Smooth muscle cell (in vitro differentiated cells): ENCODE results near the gene TCF7L1. TPM values are rescaled to one million over a fixed set of nuclear protein-coding genes. Genes with fewer than 3 reads are reported as not detected.

ENCODE experiments used
- DNase-seq: peaks from one replicate; lab custom pipeline; 2025; ENCODE audit not compliant: unreplicated experiment; lab: John Stamatoyannopoulos, UW
- H2AFZ ChIP-seq: fragments of 200-600 bp; sonication (generic); 2 replicates; pipeline ENCODE4 v1.6.0; 2016; ENCODE audit warnings: antibody characterized with exemption, low read depth, mild to moderate bottlenecking
- H3F3A ChIP-seq: fragments of 200-600 bp; sonication (generic); 2 replicates; pipeline ENCODE4 v1.6.0; 2017; ENCODE audit warnings: antibody characterized with exemption, low read depth
- H3K27ac ChIP-seq: fragments of 200-600 bp; sonication (generic); 2 replicates; pipeline ENCODE4 v1.5.1; 2016; ENCODE audit warnings: low read depth, mild to moderate bottlenecking
- H3K27me3 ChIP-seq: fragments of 200-600 bp; sonication (generic); 2 replicates; pipeline ENCODE4 v1.6.1; 2016; ENCODE audit warnings: low read depth, mild to moderate bottlenecking
- H3K36me3 ChIP-seq: fragments of 200-600 bp; sonication (generic); 2 replicates; pipeline ENCODE4 v1.5.1; 2016; ENCODE audit warnings: low read depth
- H3K4me1 ChIP-seq: fragments of 200-600 bp; sonication (generic); 2 replicates; pipeline ENCODE4 v1.5.1; 2016; ENCODE audit warnings: low read depth
- H3K4me2 ChIP-seq: fragments of 200-600 bp; sonication (generic); 2 replicates; pipeline ENCODE4 v1.6.0; 2016; ENCODE audit warnings: mild to moderate bottlenecking
- H3K4me3 ChIP-seq: fragments of 200-600 bp; sonication (generic); 2 replicates; pipeline ENCODE4 v1.5.1; 2016; ENCODE audit warnings: mild to moderate bottlenecking
- H3K79me2 ChIP-seq: fragments of 200-600 bp; sonication (generic); 2 replicates; pipeline ENCODE4 v1.6.0; 2016; ENCODE audit warnings: low read depth, mild to moderate bottlenecking
- H3K9ac ChIP-seq: fragments of 200-600 bp; sonication (generic); 2 replicates; pipeline ENCODE4 v1.6.0; 2016; ENCODE audit warnings: low read depth
- H3K9me3 ChIP-seq: fragments of 200-600 bp; sonication (generic); replicated peaks from 2 replicates; pipeline ENCODE4 v1.5.1; 2016; ENCODE audit warnings: low read depth
- H4K20me1 ChIP-seq: fragments of 200-600 bp; sonication (generic); 2 replicates; pipeline ENCODE4 v1.6.0; 2016; ENCODE audit warnings: low read depth
- CTCF ChIP-seq: fragments of 200-600 bp; sonication (generic); IDR thresholded peaks from 2 replicates; pipeline ENCODE4 v1.5.1; 2017; ENCODE audit warnings: borderline replicate concordance, mild to moderate bottlenecking, antibody characterized with exemption; ENCODE audit not compliant: insufficient read depth, poor library complexity, severe bottlenecking
- WGBS: methylation state at CpG from one replicate; pipeline ENCODE4 v1.1.7; 2016; ENCODE audit warnings: low lambda C conversion rate; 5-methylcytosine and 5-hydroxymethylcytosine counted together
- polyA plus RNA-seq: library from polyadenylated mRNA; unstranded; fragments of >200 nt; fragmentation: Nextera tagmentation; extraction: Ambion mirVana; gene quantifications from 2 replicates; pipeline ENCODE4 v1.2.1, GENCODE V29; 2016
- total RNA-seq: library from RNA; depleted of rRNA; stranded (reverse); fragments of >200 nt; gene quantifications from 2 replicates; pipeline ENCODE4 v1.2.3, GENCODE V29; 2014

TCF7L1 gene
- total and polyA plus RNA-seq, 2 experiments from 2014 or later = 4.5 to 15.2 TPM

- H3K4me1 ChIP-seq = peaks cover 19% of the 10 kb centered on the region
- no peak overlapping the region for H3K4me2 ChIP-seq
- H3K27me3 ChIP-seq = no peaks in the 10 kb centered on the region
- H3K36me3 ChIP-seq = no peaks in the 10 kb centered on the region
- H3K79me2 ChIP-seq = peaks cover 37% of the 10 kb centered on the region
- H3K9ac ChIP-seq = no peak overlapping the region
- no peak for DNase-seq
- no peaks in the 10 kb centered on the region for H3K9me3 ChIP-seq
- peaks cover 13% of the 10 kb centered on the region for H3F3A ChIP-seq
- no peak overlapping the region for H3K4me3 ChIP-seq
- H3K27ac ChIP-seq = no peak overlapping the region
- WGBS = 91% methylated on average over 4 of the region's 4 CpGs
- TF ChIP-seq CTCF = no peak
- H2AFZ ChIP-seq = no peak overlapping the region
- peaks cover 67% of the 10 kb centered on the region for H4K20me1 ChIP-seq
Measured at GRCh38 chr2:85216927-85217326, 83.7 kb downstream of the TCF7L1 start.

GRCh38 chr2:85221067-85221691 lies 88.0 kb downstream of the TCF7L1 start:
- Histone ChIP-seq H3K4me1 (peaks cover 10% of the 10 kb centered on the region), H2AFZ (no peak overlapping the region), H3K9ac (no peak overlapping the region), H3K4me3 (no peak overlapping the region), H3F3A (peaks cover 12% of the 10 kb centered on the region), H3K36me3 (no peaks in the 10 kb centered on the region), H3K27me3 (no peaks in the 10 kb centered on the region), H4K20me1 (peaks cover 39% of the 10 kb centered on the region), H3K27ac (no peak overlapping the region), H3K4me2 (no peak overlapping the region), H3K79me2 (peaks cover 39% of the 10 kb centered on the region), H3K9me3 (no peaks in the 10 kb centered on the region)
- TF ChIP-seq CTCF = no peak
- DNase-seq = no peak
- WGBS = 86% methylated on average over 8 of the region's 8 CpGs

GRCh38 chr2:85222792-85223191 lies 89.6 kb downstream of the TCF7L1 start:
- no peak overlapping the region for H3K4me3 ChIP-seq
- H3K79me2 ChIP-seq = peaks cover 43% of the 10 kb centered on the region
- H3K4me1 ChIP-seq = peaks cover 4% of the 10 kb centered on the region
- H3K27ac ChIP-seq = no peak overlapping the region
- H3K9ac ChIP-seq = no peak overlapping the region
- no peaks in the 10 kb centered on the region for H3K9me3 ChIP-seq
- no peak for TF ChIP-seq CTCF
- no peaks in the 10 kb centered on the region for H3F3A ChIP-seq
- no peaks in the 10 kb centered on the region for H3K27me3 ChIP-seq
- no peak for DNase-seq
- 83% methylated on average over 3 of the region's 3 CpGs for WGBS
- no peaks in the 10 kb centered on the region for H3K36me3 ChIP-seq
- H3K4me2 ChIP-seq = no peak overlapping the region
- H4K20me1 ChIP-seq = peaks cover 40% of the 10 kb centered on the region
- H2AFZ ChIP-seq = no peak overlapping the region

GRCh38 chr2:85226783-85227182 lies 93.6 kb downstream of the TCF7L1 start:
- WGBS = 86% methylated on average over 8 of the region's 8 CpGs
- no peak overlapping the region for H3K4me3 ChIP-seq
- no peak overlapping the region for H3K4me2 ChIP-seq
- H3K36me3 ChIP-seq = no peaks in the 10 kb centered on the region
- TF ChIP-seq CTCF = no peak
- H3K27me3 ChIP-seq = no peaks in the 10 kb centered on the region
- no peaks in the 10 kb centered on the region for H3K9me3 ChIP-seq
- no peak overlapping the region for H3K9ac ChIP-seq
- no peaks in the 10 kb centered on the region for H3F3A ChIP-seq
- no peak overlapping the region for H3K27ac ChIP-seq
- peaks cover 15% of the 10 kb centered on the region for H3K79me2 ChIP-seq
- H3K4me1 ChIP-seq = peaks cover 16% of the 10 kb centered on the region
- H4K20me1 ChIP-seq = peaks cover 67% of the 10 kb centered on the region
- no peak overlapping the region for H2AFZ ChIP-seq
- no peak for DNase-seq
